HG03045 (cell line): Measurements from ENCODE around the gene PEX14.
"Not testable (repeated sequence)": the region's sequence is repeated elsewhere in the genome, so short reads cannot be mapped to it uniquely, and the experiment has no call there.

ENCODE experiments used
- ATAC-seq: cut with Tn5 transposase; IDR thresholded peaks from one replicate; pipeline ENCODE4 v1.9.1; 2021; ENCODE audit warnings: mild to moderate bottlenecking, moderate library complexity; ENCODE audit not compliant: unreplicated experiment

The PEX14 gene

DNA sequence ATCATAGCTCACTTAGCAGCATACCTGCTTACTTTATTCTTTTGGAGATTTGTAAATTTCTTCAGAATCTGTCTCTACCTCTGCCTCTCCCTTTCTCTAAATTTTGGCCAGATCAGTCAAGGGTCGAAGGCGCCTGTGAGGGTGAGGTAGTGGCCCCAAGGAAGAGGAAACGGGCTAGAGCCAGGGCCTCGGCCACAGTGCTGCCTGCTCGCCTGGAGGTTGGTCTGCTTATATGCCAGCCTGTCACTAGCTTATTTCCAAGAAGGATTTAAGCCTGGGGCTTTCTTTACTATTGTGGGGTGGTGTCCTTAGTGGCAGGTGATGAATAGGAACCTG is 19.6 kb downstream of the PEX14 start:
- no peak for ATAC-seq

DNA sequence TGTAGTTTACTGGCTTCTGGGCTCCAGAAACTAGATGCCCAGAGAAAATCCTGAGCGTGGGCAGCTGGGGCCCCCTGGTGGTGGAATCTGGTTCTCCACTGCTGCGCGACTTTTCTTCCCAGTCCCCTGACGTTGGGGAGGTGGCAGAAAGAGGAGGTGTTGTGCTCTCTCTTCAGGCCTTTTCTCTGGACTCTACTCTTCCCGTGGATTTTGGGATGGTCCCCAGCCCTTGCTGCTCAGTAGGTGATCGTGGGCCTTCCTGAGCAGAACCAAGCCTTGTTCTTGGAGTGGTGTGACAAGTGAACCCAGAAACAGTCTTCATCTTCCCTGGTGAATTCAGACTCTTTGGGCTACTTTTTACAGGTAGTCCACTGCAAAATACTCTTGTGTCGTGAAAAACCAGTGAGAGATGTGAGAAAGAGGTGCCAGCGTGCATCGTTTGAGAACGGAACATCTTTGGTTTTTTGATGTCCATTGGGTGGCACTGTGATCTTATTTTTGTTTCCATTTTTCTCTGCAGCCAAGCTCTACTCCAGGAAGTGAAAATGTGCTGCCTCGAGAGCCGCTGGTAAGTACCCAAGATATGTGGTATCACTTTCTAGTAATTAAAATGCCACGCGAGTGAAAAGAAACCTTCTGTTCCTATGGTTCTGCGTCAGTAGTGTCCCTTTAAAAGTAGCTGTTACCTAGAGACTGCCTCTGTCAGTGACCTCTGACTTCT is 20.2 kb downstream of the PEX14 start:
- peak; percentile 64 for ATAC-seq

DNA sequence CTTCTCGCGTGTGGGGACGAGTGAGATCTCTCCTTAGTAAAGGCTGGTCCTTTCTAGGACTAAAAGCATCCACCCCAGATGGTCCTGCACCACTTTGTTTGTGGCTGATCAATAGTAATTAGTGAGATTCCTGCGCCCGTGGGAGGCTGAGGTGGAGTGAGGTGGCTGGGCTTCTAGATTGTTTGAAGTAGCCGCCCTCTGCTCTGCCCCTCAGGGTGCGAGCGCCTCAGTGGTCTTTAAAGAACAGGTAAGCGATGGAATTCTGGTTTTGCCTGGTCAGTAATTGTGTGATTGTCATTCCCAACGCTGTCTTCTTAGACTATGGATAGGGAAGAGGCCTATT is 20.7 kb downstream of the PEX14 start:
- ATAC-seq, result no peak

DNA sequence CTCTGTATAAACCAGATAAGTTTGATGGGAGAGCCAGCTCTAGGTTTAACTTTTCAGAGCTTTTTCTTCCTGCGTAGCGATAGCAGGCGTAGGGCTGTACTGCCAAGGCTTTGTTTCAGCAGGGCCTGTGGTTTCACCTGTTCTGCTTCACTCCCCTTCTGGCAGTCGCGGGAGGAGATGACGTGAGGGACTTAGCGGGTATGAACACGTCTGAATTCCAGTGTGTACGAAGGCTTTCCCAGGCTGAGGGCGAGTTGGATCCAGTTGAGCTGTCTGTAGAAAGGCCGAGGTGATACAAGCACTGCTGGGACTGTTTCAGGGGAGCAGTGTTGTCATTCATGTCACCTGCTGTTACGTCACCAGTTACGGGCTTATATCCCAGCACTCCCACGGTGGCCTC is 21.2 kb downstream of the PEX14 start:
- no peak for ATAC-seq

DNA sequence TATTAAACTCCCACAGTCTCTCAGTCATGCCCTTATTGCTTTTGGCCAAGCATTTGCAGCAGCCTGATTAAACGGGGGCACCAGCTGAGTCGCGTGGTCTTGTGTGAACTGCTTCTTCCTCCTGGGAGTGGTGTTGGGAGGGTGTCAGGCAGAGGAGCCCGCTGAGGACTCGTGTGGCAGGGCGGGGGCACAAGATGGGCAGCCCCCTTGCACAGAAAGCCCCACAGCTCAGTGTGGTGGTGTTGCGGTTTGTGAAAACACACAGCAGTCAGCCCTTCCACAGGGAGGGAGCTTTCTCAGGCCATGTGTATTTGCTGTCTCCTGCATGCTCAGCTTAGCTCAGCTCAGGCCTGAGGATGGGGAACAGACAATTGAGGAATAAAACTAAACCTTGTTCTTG is 22.4 kb downstream of the PEX14 start:
- ATAC-seq, result no peak

DNA sequence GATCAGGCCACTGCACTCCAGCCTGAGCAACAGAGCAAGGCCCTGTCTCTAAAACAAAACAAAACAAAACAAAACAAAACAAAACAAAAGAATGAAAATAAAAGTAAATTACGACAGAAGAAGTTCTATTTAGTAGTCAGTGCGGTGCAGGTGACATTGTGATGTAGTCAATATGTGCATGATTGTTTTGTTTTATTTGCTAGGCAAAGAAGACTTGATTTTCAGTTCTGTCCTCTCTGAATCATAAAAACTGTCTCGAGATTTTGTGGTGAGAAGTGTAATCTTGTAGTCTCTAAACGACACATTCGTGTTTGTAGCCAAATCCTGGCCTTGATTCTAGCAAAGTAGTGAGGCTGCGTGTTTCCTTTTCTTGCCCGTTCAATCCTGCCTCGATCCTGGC is 23.5 kb downstream of the PEX14 start:
- ATAC-seq, result no peak

DNA sequence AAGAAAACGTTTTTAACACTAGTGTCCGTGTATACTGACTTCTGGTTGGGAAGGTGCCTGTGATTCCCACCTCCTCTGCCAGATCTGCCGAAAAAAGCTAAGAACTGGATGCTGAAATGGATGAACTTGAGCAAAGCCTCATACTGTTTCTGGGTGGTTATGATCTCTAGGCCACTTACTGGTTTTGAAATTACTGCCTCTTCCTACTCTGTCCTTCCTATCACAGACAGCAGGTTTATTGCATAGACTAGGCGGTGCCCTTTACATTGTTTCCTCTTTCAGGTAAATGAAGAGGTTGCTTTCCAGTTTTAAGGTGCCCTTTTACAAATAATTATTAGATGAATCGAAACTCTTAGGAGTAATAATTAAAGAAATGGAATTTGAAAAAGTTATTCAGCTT is 27.5 kb downstream of the PEX14 start:
- no peak for ATAC-seq

DNA sequence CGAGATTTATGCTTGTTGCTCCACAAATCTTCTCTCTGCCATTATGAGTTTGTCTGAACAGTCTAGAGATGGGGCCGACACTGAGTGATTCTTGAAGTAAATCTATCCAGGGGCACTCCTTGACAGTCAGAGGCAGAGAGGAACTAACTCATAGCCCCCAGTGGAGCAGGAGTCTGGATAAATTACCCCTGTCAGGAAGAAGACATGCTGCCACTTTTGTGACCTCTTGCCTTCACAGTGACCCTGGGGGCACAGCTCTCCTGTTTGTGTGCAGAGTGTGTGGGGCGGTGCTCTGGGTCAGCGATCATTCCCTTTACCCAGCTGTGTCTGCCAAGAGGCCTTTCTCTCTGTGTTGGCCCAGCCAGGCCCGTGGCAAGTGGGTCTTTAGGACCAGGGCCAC is 29.5 kb downstream of the PEX14 start:
- no peak for ATAC-seq

DNA sequence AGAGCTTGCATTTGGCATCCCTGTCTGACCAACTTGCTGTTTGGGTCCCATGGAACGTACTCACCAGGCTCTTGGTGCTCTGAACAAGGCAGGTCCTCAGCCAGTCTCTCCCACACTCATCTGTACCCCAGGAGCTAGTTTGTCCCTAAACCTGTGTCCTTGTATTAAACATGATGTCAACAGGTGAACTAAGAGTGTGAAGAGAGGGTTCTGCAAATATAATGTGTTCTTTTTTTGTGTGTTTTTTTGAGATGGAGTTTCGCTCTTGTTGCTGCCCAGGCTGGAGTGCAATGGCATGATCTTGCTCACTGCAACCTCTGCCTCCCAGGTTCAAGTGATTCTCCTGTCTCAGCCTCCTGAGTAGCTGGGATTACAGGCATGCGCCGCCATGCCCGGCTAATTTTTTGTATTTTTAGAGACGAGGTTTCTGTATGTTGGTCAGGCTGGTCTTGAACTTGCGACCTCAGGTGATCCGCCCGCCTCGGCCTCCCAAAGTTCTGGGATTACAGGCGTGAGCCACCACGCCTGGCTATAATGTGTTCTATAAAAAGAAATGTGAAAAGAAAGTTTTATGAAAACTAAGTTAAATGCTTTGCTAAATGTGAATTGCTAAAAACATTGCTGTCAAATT is 31.4 kb downstream of the PEX14 start:
- ATAC-seq, result not testable (repeated sequence)

DNA sequence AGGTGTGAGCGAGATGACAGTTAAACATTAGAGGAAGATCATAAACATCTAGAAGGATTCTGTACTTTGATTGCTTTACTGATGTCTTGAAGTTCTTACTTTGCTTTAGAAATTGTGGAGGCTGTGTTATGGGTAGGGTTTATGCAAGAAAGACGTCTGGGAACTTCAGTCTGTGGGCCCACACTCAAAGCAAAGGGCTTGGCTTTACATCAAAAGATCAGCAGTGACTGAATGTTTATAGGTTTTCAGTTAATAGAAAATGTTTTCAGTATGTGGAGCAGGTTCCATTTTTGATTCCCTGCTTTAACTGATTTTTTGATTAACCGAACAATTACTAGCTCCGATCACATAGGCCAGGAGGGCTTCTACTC is 31.9 kb downstream of the PEX14 start:
- ATAC-seq, result no peak

DNA sequence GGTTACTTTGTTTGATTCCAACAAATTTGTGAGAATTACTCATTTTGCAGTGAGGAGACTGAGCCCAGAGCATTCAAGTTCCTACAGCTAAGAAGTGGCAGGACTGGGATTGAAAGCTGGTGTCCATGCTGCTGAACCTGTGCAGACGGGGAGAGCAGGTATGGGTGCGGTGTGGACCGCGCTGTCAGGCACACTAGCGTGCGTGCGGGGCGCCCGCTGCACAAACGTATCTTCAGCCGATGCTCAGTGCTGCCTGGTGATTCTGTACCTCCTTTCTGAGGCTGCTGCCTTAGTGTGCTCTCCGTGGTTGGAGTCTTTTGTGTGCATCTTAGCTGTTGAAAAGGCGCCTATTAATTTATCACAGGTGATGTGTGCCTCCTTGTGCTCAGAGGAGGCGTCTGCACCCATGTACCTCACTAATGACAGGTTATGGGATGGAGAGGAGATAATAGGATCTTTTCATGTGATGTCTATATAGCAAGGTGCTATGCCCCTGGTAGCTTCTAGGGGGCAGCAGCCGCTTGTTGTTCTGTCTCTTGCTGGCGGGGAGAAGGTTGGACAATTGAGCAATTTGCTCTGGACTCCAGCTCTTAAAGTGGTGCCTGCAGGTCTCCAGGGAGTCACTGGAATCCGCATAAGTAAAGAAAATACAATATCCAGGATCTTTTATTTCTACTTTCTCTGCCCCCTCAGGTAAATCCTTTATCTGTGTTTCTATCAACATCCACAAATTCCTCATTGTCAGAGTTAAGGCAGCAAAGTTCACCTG is 32.5 kb downstream of the PEX14 start:
- ATAC-seq, result no peak

DNA sequence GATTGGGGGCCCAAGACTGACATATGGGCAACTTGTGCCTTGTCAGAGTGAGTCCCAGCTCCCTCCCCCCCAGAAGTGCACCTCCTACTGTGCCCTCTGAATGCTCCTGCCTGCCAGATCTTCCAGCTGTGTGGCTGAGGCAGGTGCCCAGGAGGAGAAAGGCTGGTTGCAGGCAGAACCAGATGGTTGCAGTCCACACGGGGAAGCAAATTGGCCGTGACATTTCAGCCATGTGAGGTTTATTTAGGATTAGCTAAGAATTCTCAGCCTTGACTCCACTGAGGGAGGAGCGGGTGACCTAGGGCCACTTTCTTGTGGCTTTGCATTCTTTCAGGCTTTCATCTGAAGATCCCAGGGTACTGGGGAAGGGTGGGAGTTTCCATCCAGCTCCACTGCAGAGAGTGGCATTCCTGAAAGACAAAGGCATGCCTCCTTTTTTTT is 33.8 kb downstream of the PEX14 start:
- no peak for ATAC-seq

DNA sequence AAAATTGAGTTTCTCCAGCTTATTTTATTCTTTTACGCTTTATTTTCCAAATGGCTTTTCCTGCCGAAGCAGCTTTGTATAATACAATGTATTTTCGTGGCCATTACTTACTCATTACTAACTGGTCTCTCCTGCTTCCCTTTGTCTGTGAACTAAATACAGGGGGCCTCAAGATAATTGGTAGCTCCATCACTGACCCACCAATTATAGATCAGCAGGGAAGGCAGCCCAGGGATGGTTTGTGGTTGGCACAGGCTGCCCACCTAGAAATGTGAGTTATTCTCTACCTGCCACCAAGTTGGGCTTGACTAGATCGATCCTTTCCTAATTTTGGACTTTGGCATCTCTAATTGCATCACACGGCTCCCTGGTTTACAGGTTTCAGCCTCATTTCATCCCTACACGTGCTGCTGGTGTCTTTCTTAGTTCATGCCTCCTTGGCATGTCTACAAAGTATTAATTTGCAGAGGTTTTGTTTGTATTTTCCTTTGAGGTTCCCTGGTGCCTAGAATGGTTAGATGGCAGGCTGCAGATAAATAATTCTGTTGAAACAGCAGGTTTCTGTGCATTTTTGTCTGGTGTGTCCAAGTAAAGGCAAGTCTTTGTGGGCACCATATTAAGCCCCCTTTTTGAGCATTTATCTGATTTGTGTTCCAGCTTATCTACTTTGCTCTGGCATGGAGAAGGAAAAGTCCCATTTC is 35.2 kb downstream of the PEX14 start:
- no peak for ATAC-seq

DNA sequence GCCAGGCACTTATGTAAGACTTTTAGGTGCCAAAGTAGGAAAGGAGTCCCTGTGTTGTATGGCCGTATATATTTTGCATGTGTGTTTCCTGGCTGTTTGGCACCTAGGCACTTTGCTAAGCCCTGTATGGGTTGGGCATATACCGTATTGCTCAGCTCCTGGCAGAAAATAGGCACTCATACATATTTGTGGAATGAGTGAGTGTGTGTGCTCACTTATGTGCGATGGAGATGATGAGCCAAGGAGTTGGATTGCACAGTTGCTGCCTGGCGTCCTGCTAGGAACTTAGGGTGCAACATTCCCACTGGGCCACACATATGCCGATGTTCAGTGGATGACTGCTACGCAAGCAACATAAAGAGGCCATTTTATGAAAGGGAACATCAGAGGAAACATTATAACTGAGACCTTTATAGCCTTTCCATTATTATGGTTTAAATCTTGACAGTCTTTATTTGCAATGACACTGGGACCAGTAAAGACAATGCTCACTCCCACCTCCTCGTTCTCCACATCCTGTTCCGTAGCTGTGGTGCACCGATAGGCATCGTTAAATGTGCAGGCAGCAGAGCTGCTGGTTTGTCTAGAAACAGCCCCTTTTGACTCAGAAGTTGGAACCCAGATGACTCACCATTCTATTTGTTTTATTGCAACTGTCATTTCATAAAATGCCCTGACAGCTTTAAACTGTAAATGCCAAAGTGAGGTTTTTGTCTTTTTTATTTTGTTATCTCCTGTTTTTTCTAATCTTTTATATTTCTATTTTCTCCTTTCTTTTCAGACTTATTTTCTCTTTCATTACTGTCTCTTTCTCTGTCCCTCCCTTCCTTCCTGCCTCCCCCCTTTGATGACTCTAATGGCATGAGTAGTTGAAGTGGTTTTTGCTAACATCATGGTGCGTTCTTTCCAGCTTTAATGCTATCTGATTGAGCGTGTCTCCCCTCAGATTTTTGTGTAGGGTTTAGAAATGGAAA is 36.1 kb downstream of the PEX14 start:
- ATAC-seq, result peak; percentile 68

DNA sequence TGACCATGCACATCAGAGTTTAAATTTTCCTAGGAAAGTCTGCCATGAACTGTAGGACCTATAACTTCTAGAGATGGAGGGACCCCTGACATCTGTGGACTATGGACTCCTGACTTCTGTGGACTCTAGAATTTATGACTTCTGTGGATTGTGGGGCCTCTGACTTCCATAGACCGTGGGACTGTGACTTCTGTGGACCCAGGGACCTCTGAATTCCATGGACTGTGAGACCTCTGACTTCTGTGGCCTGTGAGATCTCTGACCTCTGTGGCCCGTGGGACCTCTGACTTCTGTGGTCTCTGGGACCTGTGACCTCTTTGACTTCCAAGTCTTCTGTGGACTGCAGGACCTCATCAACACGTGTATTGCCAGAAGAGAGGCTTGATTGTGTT is 36.7 kb downstream of the PEX14 start:
- ATAC-seq, result no peak

DNA sequence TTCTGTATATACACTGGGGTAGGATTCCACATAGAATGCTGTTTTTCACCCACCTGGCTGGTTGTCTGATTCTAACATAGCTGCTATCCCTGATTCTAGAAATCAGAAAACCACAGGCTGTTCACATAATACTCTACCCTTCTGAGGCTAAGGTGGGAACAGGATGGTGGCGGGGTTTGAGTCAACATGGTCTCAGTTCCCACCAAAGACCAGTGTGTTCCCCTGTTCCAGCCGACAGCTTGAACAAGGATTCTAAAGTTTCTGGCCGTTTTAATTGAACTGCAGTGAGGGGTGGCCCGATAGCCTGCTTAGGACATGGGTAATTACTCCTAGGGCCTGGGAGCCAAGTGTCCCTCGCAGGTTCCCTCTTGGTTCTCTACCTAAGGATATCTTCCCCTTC is 38.4 kb downstream of the PEX14 start:
- ATAC-seq, result no peak

DNA sequence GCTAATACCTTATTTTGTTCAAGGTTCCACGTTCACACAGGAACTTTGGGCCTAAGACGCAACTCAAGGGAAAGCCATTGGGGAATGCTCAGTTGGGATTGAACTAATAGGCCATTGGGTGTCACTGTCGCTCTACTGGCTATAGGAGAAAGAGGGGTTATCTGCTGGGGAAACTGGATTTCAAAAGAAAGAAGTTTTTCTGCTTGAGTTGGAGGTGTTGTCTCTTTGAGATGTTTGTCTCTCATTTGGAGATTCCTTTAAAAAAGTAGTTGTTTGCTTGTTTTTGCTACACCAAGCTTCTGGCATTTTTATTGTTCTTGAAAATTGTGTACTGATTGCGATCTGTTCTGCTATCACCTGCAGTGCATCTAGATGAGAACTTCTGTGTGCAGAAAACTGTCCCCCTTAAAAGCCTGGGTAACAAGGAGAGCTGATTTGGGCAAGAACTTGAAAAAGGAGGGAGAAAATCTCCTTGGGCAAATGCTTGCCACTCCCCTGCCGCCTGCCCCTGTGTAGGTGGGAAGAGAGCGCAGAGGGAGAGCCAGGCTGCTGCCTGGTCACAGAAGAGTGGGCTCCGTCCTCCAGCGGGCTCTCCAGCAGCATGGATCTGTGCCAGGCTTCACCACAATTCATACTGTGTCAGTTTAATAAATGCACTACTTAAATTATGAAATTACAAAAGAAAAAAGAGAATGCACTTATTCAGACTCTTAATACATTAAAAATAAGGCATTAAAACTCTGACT is 39.9 kb downstream of the PEX14 start:
- no peak for ATAC-seq

DNA sequence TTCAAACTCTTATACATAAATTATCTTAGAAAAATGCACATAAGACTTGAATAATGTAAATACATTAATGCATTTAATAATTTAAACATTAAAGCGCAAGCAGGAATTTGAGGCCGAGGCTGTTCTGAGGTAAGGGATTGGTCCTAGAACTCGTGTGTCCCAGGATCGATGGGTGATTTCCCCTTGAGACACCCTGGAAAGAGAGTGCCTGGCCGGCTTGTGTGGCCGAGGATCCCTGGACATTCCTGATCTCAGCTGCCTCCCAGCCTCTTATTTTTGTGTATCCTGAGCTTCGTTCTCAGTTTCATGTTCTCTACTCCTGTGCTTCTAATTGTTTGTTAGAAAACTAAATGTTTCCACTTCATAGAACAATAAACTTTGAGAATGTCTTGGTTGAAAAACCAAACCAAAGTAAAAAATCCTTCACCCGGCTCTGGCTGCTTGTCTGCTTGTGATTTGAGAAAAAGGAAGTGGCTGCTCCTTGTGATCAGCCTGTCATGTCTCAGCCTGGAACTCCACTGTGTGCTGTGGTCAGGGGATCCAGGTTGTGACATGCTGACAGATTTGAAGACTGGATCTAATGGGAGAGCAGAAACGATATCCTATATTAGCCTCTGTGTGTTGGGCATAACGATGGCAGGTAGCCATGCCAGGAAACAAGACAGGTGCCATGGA is 40.7 kb downstream of the PEX14 start:
- no peak for ATAC-seq

DNA sequence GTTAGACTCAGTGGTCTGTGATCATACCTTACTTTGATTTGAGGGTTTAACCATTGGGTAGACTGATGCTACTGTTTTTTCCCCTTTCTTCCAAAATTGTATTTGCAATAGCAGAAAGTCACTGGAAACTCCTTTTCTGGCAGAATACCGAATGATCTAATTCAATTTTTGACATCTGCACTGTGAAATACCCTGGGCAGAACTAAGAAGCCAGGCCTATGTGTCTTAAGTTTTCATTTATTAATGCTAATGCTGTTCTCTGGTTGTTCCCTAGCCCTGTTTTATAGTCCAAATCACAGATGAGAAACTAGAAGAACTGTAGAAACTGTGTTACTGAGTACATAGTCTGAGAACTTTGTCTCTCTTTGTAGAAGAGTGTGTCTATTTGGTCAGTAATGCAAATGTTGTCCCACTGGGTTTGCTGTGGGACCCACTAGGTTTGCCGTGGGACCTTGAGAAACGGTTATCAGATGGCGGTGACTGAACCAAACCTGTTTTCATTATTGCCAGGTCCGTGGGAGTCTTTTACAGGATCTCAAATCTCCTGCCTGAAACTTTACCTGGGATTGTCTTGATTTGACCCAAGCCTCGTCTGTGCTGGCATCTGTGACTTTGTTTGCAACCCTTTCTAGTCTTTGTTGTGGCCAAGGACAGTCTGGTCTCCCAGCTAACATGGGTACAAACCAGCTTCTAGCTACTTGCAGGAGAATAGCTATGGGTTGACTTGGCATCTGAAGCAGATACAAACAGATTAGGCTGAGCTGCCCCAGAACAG is 41.4 kb downstream of the PEX14 start:
- no peak for ATAC-seq
